PC-9 (cell line): ENCODE results near the gene CFAP46. TPM values are rescaled to one million over a fixed set of nuclear protein-coding genes. Genes with fewer than 3 reads are reported as not detected.
"Not testable (repeated sequence)": the region's sequence is repeated elsewhere in the genome, so short reads cannot be mapped to it uniquely, and the experiment has no call there.

Source experiments
- BruUV-seq: library from RNA; stranded (reverse); fragments of 400-500 nt; replicated peaks from 2 replicates; lab custom pipeline; 2021; lab: Mats Ljungman, UMichigan
- CTCF ChIA-PET: fragments of 300-600 bp; sonication (Branson Sonifier 250); formaldehyde crosslinking; loops from one replicate; lab custom pipeline; 2022; ENCODE audit warnings: antibody characterized with exemption; lab: Charles Lee
- POLR2A ChIA-PET: fragments of 300-600 bp; sonication (Branson Sonifier 250); formaldehyde crosslinking; loops from one replicate; lab custom pipeline; 2022; ENCODE audit warnings: antibody characterized with exemption; ENCODE audit not compliant: unreplicated experiment; lab: Charles Lee
- DNase-seq, 2 experiments: peaks; one replicate each; pipeline versions ENCODE4 v3.0.0 to v3.0.0-alpha.2; 2015 to 2022; ENCODE audit warnings: mixed read lengths in 1 of 2
- H2AFZ ChIP-seq: fragments of 200-600 bp; sonication (generic); 2 replicates; pipeline ENCODE4 v1.8.1; 2017; ENCODE audit warnings: antibody characterized with exemption
- H3F3A ChIP-seq: fragments of 200-600 bp; sonication (generic); 2 replicates; pipeline ENCODE4 v1.8.1; 2017; ENCODE audit warnings: antibody characterized with exemption, mild to moderate bottlenecking, low read depth; ENCODE audit not compliant: insufficient read depth
- H3K27ac ChIP-seq: fragments of 200-600 bp; sonication (generic); 2 replicates; pipeline ENCODE4 v1.6.1; 2016; ENCODE audit warnings: mixed run types
- H3K27me3 ChIP-seq: fragments of 200-600 bp; sonication (generic); 2 replicates; pipeline ENCODE4 v1.6.1; 2016; ENCODE audit warnings: low read depth, mixed run types; ENCODE audit not compliant: insufficient read depth
- H3K36me3 ChIP-seq: fragments of 200-600 bp; sonication (generic); 2 replicates; pipeline ENCODE4 v1.6.1; 2016; ENCODE audit warnings: low read depth, mixed run types
- H3K4me1 ChIP-seq: fragments of 200-600 bp; sonication (generic); replicated peaks from 2 replicates; pipeline ENCODE4 v1.6.1; 2016; ENCODE audit warnings: mixed run types; ENCODE audit not compliant: insufficient read depth
- H3K4me2 ChIP-seq: fragments of 200-600 bp; sonication (generic); 2 replicates; pipeline ENCODE4 v1.6.1; 2017; ENCODE audit warnings: mixed run types
- H3K4me3 ChIP-seq: fragments of 200-600 bp; sonication (generic); 2 replicates; pipeline ENCODE4 v1.6.1; 2016; ENCODE audit warnings: mixed run types
- H3K79me2 ChIP-seq: fragments of 200-600 bp; sonication (generic); 2 replicates; pipeline ENCODE4 v1.6.1; 2017; ENCODE audit warnings: low read depth, mixed run types
- H3K9me2 ChIP-seq: fragments of 200-600 bp; sonication (generic); 2 replicates; pipeline ENCODE4 v1.8.1; 2017; ENCODE audit warnings: mild to moderate bottlenecking; ENCODE audit not compliant: insufficient read depth
- H3K9me3 ChIP-seq: fragments of 200-600 bp; sonication (generic); 2 replicates; pipeline ENCODE4 v1.8.1; 2016; ENCODE audit warnings: low read depth; ENCODE audit not compliant: insufficient read depth
- H4K20me1 ChIP-seq: fragments of 200-600 bp; sonication (generic); 2 replicates; pipeline ENCODE4 v1.8.1; 2017; ENCODE audit not compliant: insufficient read depth
- EZH2 ChIP-seq: fragments of 200-600 bp; sonication (generic); IDR thresholded peaks from 2 replicates; pipeline ENCODE4 v1.8.0; 2017; ENCODE audit warnings: antibody characterized with exemption, low read depth
- intact Hi-C: fragments of 100-400 bp; cut with micrococcal nuclease; formaldehyde crosslinking; loops from one replicate; pipeline ENCODE4 v1.10.0; 2022; ENCODE audit not compliant: unreplicated experiment
- total RNA-seq: library from RNA; stranded (reverse); gene quantifications from 2 replicates; pipeline ENCODE4 v1.2.3, GENCODE V29; 2021
- TF ChIP-seq, protein P1 (sequence below): fragments of 200-600 bp; sonication (generic); conservative IDR thresholded peaks from 2 replicates; pipeline ENCODE4 v1.6.1; 2017; ENCODE audit warnings: mixed run types, antibody characterized with exemption, mild to moderate bottlenecking, moderate library complexity

Gene CFAP46
- total RNA-seq, 1 experiment from 2014 or later: not detected

DNA sequence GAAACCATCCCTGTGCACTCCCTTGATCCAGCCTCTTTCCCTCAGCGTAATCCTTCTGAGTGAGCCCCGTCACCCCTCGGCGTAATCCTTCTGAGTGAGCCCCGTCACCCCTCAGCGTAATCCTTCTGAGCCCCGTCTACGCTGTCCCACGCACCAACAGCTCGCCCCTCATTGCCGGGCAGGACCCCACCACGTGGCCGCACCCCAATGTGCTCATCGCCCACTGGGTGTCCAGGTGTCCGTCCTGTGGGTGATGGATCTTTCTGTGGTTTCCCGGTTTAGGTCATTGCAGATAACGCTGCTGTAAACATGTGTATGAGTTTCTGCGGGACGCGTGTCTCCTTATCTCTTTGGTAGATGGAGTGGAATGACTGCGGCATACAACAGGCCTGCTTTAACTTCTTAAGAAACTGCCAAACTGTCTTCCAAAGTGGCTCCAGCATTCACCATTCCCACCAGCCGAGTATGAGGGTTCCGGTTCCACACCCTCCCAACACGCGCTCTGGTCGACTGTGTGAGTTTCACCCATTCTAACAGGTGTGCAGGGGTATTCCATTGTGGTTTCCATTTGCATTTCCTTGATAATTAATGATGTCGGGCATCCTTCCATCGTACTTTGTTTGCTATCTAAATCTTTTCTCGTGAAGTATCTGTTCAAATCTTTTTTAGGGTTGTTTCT, 114.4 kb downstream of the CFAP46 start:
- intact Hi-C loops: no loop called here
- H3F3A ChIP-seq: no peaks in the 10 kb centered on the region
- no peaks in the 10 kb centered on the region for H3K4me1 ChIP-seq
- TF ChIP-seq, protein P1, sequence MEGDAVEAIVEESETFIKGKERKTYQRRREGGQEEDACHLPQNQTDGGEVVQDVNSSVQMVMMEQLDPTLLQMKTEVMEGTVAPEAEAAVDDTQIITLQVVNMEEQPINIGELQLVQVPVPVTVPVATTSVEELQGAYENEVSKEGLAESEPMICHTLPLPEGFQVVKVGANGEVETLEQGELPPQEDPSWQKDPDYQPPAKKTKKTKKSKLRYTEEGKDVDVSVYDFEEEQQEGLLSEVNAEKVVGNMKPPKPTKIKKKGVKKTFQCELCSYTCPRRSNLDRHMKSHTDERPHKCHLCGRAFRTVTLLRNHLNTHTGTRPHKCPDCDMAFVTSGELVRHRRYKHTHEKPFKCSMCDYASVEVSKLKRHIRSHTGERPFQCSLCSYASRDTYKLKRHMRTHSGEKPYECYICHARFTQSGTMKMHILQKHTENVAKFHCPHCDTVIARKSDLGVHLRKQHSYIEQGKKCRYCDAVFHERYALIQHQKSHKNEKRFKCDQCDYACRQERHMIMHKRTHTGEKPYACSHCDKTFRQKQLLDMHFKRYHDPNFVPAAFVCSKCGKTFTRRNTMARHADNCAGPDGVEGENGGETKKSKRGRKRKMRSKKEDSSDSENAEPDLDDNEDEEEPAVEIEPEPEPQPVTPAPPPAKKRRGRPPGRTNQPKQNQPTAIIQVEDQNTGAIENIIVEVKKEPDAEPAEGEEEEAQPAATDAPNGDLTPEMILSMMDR: no peak
- no peak for TF ChIP-seq EZH2
- peaks cover 31% of the 10 kb centered on the region for H3K27me3 ChIP-seq
- ChIA-PET POLR2A (no interaction called here), CTCF (no interaction called here)
- DNase-seq: no peak
- H3K27ac ChIP-seq: no peak overlapping the region
- no peaks in the 10 kb centered on the region for H3K36me3 ChIP-seq
- no peak overlapping the region for H3K4me2 ChIP-seq
- H3K79me2 ChIP-seq: no peaks in the 10 kb centered on the region
- H3K9me3 ChIP-seq: no peaks in the 10 kb centered on the region
- BruUV-seq: no TSS peak
- no peak overlapping the region for H2AFZ ChIP-seq
- H3K9me2 ChIP-seq: no peaks in the 10 kb centered on the region
- no peak overlapping the region for H3K4me3 ChIP-seq
- no peaks in the 10 kb centered on the region for H4K20me1 ChIP-seq

DNA sequence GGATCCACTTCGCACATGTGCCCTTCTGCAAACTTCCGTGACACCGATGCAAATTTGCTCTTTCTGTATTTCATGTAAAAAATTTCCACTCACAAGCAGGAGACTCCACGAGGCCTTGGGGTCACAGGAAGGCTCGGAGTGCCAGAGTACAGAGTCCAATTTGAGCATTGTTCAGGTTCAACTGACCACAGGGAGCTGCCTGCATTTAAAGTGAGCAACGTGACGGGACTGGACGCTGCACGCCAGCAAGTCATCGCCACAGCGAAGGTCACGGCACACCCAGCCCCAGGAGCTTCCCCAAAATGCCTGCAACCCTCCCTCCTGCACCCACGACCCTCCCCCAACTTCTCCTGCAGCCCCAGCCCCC, 115.0 kb downstream of the CFAP46 start:
- H3F3A ChIP-seq: no peaks in the 10 kb centered on the region
- H3K4me1 ChIP-seq: no peaks in the 10 kb centered on the region
- H3K9me2 ChIP-seq: no peaks in the 10 kb centered on the region
- H3K36me3 ChIP-seq: no peaks in the 10 kb centered on the region
- no TSS peak for BruUV-seq
- POLR2A ChIA-PET: no interaction called here
- intact Hi-C loops: no loop called here
- TF ChIP-seq, protein P1: no peak
- TF ChIP-seq EZH2: no peak
- H2AFZ ChIP-seq: no peak overlapping the region
- no peaks in the 10 kb centered on the region for H4K20me1 ChIP-seq
- H3K27ac ChIP-seq: no peak overlapping the region
- no peaks in the 10 kb centered on the region for H3K79me2 ChIP-seq
- CTCF ChIA-PET: no interaction called here
- H3K4me2 ChIP-seq: no peak overlapping the region
- H3K27me3 ChIP-seq: peaks cover 31% of the 10 kb centered on the region
- H3K4me3 ChIP-seq: no peak overlapping the region
- H3K9me3 ChIP-seq: no peaks in the 10 kb centered on the region
- no peak for DNase-seq

DNA sequence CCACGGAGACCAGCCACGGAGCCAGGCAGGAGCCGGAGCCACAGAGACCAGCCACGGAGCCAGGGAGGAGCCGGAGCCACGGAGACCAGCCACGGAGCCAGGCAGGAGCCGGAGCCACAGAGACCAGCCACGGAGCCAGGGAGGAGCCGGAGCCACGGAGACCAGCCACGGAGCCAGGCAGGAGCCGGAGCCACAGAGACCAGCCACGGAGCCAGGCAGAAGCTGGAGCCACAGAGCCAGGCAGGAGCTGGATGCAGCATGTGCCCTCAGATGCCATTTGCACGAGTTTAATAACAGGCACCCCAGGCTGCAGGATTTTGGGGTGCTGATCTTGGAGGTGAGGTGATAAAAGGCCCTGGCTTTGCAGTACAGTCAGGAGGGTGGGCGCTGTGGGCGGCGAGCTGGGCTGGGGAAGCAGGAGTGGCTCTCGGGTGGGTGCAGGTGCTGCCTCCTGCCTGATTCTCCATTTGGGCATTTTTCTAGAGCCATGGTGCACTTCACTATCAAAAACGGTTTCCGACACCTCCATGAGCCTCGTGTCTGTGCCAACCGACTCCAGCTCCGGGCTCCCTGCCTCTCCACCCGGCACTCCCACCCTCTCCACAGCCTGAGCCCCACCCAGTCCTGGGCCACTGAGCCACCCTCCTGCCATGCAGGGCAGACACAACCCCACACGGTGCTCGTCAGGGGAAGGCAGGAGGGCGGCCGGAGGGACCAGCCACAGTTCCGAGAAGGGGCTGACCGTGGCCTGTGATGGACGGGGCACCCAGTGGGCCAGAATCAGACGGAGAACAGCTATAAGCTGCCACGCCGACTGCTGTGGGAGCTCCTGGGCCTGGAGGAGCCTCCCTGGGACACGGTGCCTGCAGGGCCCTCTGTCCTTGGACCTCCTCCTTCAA, 115.6 kb downstream of the CFAP46 start:
- no peak overlapping the region for H3K4me2 ChIP-seq
- no peak for DNase-seq
- H3K4me1 ChIP-seq: no peaks in the 10 kb centered on the region
- no peaks in the 10 kb centered on the region for H3K9me2 ChIP-seq
- intact Hi-C loops: no loop called here
- no peak for TF ChIP-seq EZH2
- TF ChIP-seq, protein P1: no peak
- no TSS peak for BruUV-seq
- no peaks in the 10 kb centered on the region for H3K9me3 ChIP-seq
- no peak overlapping the region for H3K4me3 ChIP-seq
- H3K36me3 ChIP-seq: no peaks in the 10 kb centered on the region
- H3K79me2 ChIP-seq: no peaks in the 10 kb centered on the region
- no peaks in the 10 kb centered on the region for H3F3A ChIP-seq
- H2AFZ ChIP-seq: no peak overlapping the region
- H4K20me1 ChIP-seq: no peaks in the 10 kb centered on the region
- ChIA-PET CTCF (no interaction called here), POLR2A (no interaction called here)
- no peak overlapping the region for H3K27ac ChIP-seq
- H3K27me3 ChIP-seq: peaks cover 31% of the 10 kb centered on the region

DNA sequence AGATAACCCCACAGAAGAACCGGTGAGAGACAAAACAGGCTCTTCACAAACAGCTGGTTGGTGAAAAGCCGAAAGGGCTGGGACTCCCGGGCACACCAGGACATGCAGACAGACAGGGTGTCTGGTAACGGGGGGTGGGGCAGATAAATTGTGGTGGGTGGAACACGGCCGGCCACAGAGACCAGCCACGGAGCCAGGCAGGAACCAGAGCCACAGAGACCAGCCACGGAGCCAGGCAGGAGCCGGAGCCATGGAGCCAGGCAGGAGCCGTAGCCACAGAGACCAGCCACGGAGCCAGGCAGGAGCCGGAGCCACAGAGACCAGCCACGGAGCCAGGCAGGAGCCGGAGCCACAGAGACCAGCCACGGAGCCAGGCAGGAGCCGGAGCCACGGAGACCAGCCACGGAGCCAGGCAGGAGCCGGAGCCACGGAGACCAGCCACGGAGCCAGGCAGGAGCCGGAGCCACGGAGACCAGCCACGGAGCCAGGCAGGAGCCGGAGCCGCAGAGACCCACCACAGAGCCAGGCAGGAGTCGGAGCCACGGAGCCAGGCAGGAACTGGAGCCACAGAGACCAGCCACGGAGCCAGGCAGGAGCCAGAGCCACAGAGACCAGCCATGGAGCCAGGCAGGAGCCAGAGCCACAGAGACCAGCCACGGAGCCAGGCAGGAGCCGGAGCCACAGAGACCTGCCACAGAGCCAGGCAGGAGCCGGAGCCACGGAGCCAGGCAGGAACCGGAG, 116.4 kb downstream of the CFAP46 start:
- H3K9me3 ChIP-seq, H3K27ac ChIP-seq, H3K9me2 ChIP-seq, H3F3A ChIP-seq, H3K4me3 ChIP-seq, H3K4me1 ChIP-seq, H4K20me1 ChIP-seq, POLR2A ChIA-PET, H3K79me2 ChIP-seq, H3K36me3 ChIP-seq, H3K4me2 ChIP-seq, H2AFZ ChIP-seq, intact Hi-C loops, BruUV-seq, CTCF ChIA-PET, DNase-seq: not testable (repeated sequence)
- peaks cover 24% of the 10 kb centered on the region; the same call in 1 of the 2 replicates for H3K27me3 ChIP-seq
